Mucosa of descending colon (tissue), 3 donors: ENCODE data around the gene PSPC1. TPM values are rescaled to one million over a fixed set of nuclear protein-coding genes. Genes with fewer than 3 reads are reported as not detected.

ENCODE experiments used
- ATAC-seq: fragments of 200-7000 bp; cut with Tn5 transposase; one replicate; pipeline ENCODE4 v1.9.1; 2020; ENCODE audit warnings: mild to moderate bottlenecking, moderate library complexity
- DNase-seq, 3 donors: peaks; one replicate each; pipeline ENCODE4 v3.0.0-alpha.2; 2020
- H3K36me3 ChIP-seq: fragments of 200-600 bp; one replicate; pipeline ENCODE4 v1.8.0; 2021; ENCODE audit warnings: low read depth, mild to moderate bottlenecking
- H3K4me1 ChIP-seq: fragments of 200-600 bp; one replicate; pipeline ENCODE4 v1.8.0; 2021; ENCODE audit warnings: low read depth, mild to moderate bottlenecking
- H3K4me3 ChIP-seq: fragments of 200-600 bp; one replicate; pipeline ENCODE4 v1.8.0; 2021; ENCODE audit warnings: mild to moderate bottlenecking
- H3K9me3 ChIP-seq: fragments of 200-600 bp; one replicate; pipeline ENCODE4 v1.8.0; 2021; ENCODE audit warnings: mild to moderate bottlenecking
- intact Hi-C, 2 donors: fragments of 100-400 bp; cut with DNase I in 1 of 2; cut with micrococcal nuclease in 1 of 2; formaldehyde crosslinking; loops; one replicate each; pipeline versions ENCODE4 v1.11.0 to v1.11.1; 2022; cut with DNase I, micrococcal nuclease
- total RNA-seq, 3 donors: library from RNA; stranded (reverse); fragmentation: NEBNext Ultra II Directional in 2 of 3; extraction: Animal tissue kit (Norgen Biotek cat#: 25700) in 2 of 3; gene quantifications; one replicate each; pipeline versions ENCODE4 v1.2.1 to v1.2.4, GENCODE V29; 2021 to 2023
- TF ChIP-seq, protein P1 (sequence below): fragments of 200-600 bp; IDR thresholded peaks from one replicate; pipeline ENCODE4 v1.8.0; 2022; ENCODE audit warnings: antibody characterized with exemption, mild to moderate bottlenecking
- donor health status: DM: no; HTN: no; CAD: no; lungs with moderate emphysema.
- donor health status: DM: no; HTN: no; CAD: no.
- donor health status: DM: no; HTN: yes; CAD: no.

The PSPC1 gene
- total RNA-seq, 3 donors from 2014 or later = 40.1 to 47.9 (median 42.9) TPM

- peaks cover 16% of the 10 kb centered on the region for H3K36me3 ChIP-seq
- TF ChIP-seq, protein P1, sequence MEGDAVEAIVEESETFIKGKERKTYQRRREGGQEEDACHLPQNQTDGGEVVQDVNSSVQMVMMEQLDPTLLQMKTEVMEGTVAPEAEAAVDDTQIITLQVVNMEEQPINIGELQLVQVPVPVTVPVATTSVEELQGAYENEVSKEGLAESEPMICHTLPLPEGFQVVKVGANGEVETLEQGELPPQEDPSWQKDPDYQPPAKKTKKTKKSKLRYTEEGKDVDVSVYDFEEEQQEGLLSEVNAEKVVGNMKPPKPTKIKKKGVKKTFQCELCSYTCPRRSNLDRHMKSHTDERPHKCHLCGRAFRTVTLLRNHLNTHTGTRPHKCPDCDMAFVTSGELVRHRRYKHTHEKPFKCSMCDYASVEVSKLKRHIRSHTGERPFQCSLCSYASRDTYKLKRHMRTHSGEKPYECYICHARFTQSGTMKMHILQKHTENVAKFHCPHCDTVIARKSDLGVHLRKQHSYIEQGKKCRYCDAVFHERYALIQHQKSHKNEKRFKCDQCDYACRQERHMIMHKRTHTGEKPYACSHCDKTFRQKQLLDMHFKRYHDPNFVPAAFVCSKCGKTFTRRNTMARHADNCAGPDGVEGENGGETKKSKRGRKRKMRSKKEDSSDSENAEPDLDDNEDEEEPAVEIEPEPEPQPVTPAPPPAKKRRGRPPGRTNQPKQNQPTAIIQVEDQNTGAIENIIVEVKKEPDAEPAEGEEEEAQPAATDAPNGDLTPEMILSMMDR = no peak
- peaks cover 7% of the 10 kb centered on the region for H3K4me1 ChIP-seq
- no peak for ATAC-seq
- intact Hi-C loops = no loop called here
- DNase-seq = no peak
- H3K4me3 ChIP-seq = no peak overlapping the region
- H3K9me3 ChIP-seq = no peaks in the 10 kb centered on the region
These were observed 14.8 kb downstream of the PSPC1 start for GRCh38 chr13:19767966-19768365.

- no peak for ATAC-seq
- no peak for DNase-seq
- intact Hi-C loops = no loop called here
- peaks cover 12% of the 10 kb centered on the region for H3K4me1 ChIP-seq
- no peaks in the 10 kb centered on the region for H3K9me3 ChIP-seq
- TF ChIP-seq, protein P1 = no peak
- H3K36me3 ChIP-seq = peaks cover 16% of the 10 kb centered on the region
- H3K4me3 ChIP-seq = no peak overlapping the region
These were observed 16.2 kb downstream of the PSPC1 start for GRCh38 chr13:19766591-19766990.

DNA sequence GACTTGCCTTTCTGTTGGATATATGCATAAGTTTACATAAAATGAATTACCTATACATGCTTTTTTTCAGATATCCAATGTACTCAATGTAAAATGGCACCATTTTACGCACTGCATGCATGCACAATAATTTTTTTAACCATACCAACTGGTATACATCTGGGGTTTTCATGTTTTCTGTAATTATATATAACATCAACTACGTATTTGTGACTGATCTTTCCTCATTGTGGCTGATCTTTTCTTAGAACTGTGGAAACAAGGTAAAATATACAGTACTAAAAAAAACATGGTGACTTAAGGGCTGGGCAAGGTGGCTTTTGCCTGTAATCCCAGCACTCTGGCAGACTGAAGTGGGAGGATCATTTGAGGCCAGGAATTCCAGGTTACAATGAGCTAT is 18.5 kb downstream of the PSPC1 start:
- DNase-seq = no peak
- Histone ChIP-seq H3K4me1 (peaks cover 12% of the 10 kb centered on the region), H3K4me3 (no peak overlapping the region), H3K36me3 (no peaks in the 10 kb centered on the region), H3K9me3 (no peaks in the 10 kb centered on the region)
- intact Hi-C loops = no loop called here
- ATAC-seq = no peak
- TF ChIP-seq, protein P1 = no peak

GRCh38 chr13:19763618-19764017 is 19.1 kb downstream of the PSPC1 start:
- no peaks in the 10 kb centered on the region for H3K36me3 ChIP-seq
- ATAC-seq = no peak
- H3K4me3 ChIP-seq = no peak overlapping the region
- no peaks in the 10 kb centered on the region for H3K9me3 ChIP-seq
- TF ChIP-seq, protein P1 = no peak
- no peak for DNase-seq
- H3K4me1 ChIP-seq = peaks cover 12% of the 10 kb centered on the region
- intact Hi-C loops = no loop called here

GRCh38 chr13:19759669-19760068 is 23.1 kb downstream of the PSPC1 start:
- intact Hi-C loops = no loop called here
- no peak for ATAC-seq
- H3K36me3 ChIP-seq = no peaks in the 10 kb centered on the region

More at GRCh38 chr13:19759669-19760068, 23.1 kb downstream of the PSPC1 start:
- Histone ChIP-seq H3K4me1 (peaks cover 5% of the 10 kb centered on the region), H3K4me3 (no peak overlapping the region), H3K9me3 (no peaks in the 10 kb centered on the region)
- DNase-seq = no peak
- TF ChIP-seq, protein P1 = no peak
